Measurements from ENCODE around the gene ACSF3.

The ACSF3 gene

GRCh38 chr16:89201439-89202377 lies 108.1 kb downstream of the ACSF3 start:
- DNase-seq (ENCODE audit: low read depth, low spot score), result no peak

GRCh38 chr16:89202422-89203215 lies 109.0 kb downstream of the ACSF3 start:
- DNase-seq (ENCODE audit: low read depth, low spot score), result no peak

Measured in iPS DF 19.7 (cell line).